ENCODE results near the gene THUMPD2.

THUMPD2 gene

DNA sequence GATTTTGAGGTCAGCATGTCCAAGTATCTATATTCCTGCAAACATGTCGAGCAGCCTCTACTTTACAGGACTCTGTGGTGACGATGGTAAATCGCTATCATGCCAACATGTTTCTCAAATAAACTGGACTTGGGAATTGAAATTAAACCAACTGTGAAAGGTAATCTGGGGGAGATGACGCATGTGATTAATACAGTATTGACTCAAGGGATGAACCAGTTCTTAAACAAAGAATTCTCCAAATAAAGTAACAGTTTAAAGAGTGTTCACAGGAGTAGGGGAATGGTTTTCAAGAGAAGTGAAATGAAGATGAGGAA lies 54.3 kb downstream of the THUMPD2 start:
- H3K27me3 ChIP-seq (ENCODE audit: insufficient read depth, low read length, poor library complexity, severe bottlenecking), result no peaks in the 10 kb centered on the region
- no peak overlapping the region for H3K4me3 ChIP-seq (ENCODE audit: low read length, poor library complexity, severe bottlenecking)

DNA sequence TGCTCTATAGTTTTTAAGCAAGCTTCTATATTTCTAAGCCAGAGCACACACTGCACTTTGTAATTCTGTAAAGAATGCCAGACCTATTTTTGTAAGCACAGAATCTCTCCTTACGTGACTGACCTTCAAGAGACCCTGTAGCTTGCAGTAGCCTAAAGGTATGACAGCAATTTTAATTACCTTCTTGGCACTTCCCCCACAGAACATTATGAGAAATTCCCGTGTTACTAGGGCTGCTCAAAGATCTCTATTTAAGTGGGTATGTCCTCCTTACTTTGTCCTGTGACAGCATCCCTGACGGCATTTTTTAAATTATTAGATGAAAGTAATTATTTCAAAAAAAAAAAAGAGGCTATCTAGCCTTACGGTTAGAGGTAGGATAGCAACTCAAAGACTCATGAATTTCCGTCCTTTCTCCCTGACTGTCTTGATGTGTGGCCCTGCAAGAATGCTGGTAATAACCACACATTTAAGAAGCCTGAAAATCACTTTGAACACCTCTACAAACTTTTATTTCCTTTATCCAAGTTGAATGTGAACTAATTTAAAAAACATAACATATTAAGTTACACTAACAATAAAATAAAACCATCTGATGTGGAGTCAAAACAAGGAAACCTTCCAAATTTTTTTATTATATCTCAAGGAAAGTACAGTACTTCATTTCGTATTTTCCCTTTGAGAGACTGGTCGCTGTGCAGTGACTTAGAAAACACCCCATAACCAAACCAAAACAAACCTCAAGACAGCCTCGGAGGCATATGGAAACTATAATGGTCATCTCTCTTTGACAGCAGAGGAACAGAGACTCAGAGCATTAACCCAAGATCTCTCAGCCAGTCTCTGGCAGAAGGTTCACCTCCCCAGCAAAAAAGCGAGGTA lies 54.9 kb downstream of the THUMPD2 start:
- peaks cover 7% of the 10 kb centered on the region for H3K4me1 ChIP-seq (ENCODE audit: insufficient read depth, low read length, poor library complexity, severe bottlenecking)
- no peak overlapping the region for H3K4me3 ChIP-seq (ENCODE audit: low read length, poor library complexity, severe bottlenecking)
- H3K9me3 ChIP-seq (ENCODE audit: insufficient read depth, low read depth, low read length), result no peaks in the 10 kb centered on the region
- no peak overlapping the region for H3K9ac ChIP-seq (ENCODE audit: low read depth, low read length, poor library complexity, severe bottlenecking)
- no peaks in the 10 kb centered on the region for H3K27me3 ChIP-seq (ENCODE audit: insufficient read depth, low read length, poor library complexity, severe bottlenecking)
- H3K9me2 ChIP-seq (replicated peaks; ENCODE audit: low read depth, low read length), result no peaks in the 10 kb centered on the region
- no peaks in the 10 kb centered on the region for H3K79me2 ChIP-seq (ENCODE audit: insufficient read depth, low read length)
- no peaks in the 10 kb centered on the region for H3F3A ChIP-seq (ENCODE audit: low read depth)
- no peaks in the 10 kb centered on the region for H4K20me1 ChIP-seq (ENCODE audit: insufficient read depth, low read length, poor library complexity, severe bottlenecking)
- TF ChIP-seq, protein P1, sequence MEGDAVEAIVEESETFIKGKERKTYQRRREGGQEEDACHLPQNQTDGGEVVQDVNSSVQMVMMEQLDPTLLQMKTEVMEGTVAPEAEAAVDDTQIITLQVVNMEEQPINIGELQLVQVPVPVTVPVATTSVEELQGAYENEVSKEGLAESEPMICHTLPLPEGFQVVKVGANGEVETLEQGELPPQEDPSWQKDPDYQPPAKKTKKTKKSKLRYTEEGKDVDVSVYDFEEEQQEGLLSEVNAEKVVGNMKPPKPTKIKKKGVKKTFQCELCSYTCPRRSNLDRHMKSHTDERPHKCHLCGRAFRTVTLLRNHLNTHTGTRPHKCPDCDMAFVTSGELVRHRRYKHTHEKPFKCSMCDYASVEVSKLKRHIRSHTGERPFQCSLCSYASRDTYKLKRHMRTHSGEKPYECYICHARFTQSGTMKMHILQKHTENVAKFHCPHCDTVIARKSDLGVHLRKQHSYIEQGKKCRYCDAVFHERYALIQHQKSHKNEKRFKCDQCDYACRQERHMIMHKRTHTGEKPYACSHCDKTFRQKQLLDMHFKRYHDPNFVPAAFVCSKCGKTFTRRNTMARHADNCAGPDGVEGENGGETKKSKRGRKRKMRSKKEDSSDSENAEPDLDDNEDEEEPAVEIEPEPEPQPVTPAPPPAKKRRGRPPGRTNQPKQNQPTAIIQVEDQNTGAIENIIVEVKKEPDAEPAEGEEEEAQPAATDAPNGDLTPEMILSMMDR (conservative IDR thresholded peaks at IDR 0.05; ENCODE audit: low read length), result no peak
- TF ChIP-seq EZH2phosphoT487 (IDR thresholded peaks at IDR 0.05; ENCODE audit: borderline replicate concordance), result no peak
- no peaks in the 10 kb centered on the region for H3K36me3 ChIP-seq (ENCODE audit: insufficient read depth, low read length)
- H2AFZ ChIP-seq (ENCODE audit: low read length), result no peak overlapping the region
- no peak overlapping the region for H3K4me2 ChIP-seq (ENCODE audit: low read depth, low read length, poor library complexity, severe bottlenecking)

More for the DNA sequence above, 54.3 kb downstream of the THUMPD2 start:
- TF ChIP-seq, protein P1 (conservative IDR thresholded peaks at IDR 0.05; ENCODE audit: low read length), result no peak
- TF ChIP-seq EZH2phosphoT487 (IDR thresholded peaks at IDR 0.05; ENCODE audit: borderline replicate concordance), result no peak
- H3K4me1 ChIP-seq (ENCODE audit: insufficient read depth, low read length, poor library complexity, severe bottlenecking), result peaks cover 7% of the 10 kb centered on the region
- no peaks in the 10 kb centered on the region for H3K9me2 ChIP-seq (replicated peaks; ENCODE audit: low read depth, low read length)
- H3K4me2 ChIP-seq (ENCODE audit: low read depth, low read length, poor library complexity, severe bottlenecking), result no peak overlapping the region
- H3K9ac ChIP-seq (ENCODE audit: low read depth, low read length, poor library complexity, severe bottlenecking), result no peak overlapping the region
- H2AFZ ChIP-seq (ENCODE audit: low read length), result no peak overlapping the region
- no peaks in the 10 kb centered on the region for H3K36me3 ChIP-seq (ENCODE audit: insufficient read depth, low read length)
- no peaks in the 10 kb centered on the region for H3K79me2 ChIP-seq (ENCODE audit: insufficient read depth, low read length)
- no peaks in the 10 kb centered on the region for H3F3A ChIP-seq (ENCODE audit: low read depth)
- no peaks in the 10 kb centered on the region for H4K20me1 ChIP-seq (ENCODE audit: insufficient read depth, low read length, poor library complexity, severe bottlenecking)
- no peaks in the 10 kb centered on the region for H3K9me3 ChIP-seq (ENCODE audit: insufficient read depth, low read depth, low read length)

DNA sequence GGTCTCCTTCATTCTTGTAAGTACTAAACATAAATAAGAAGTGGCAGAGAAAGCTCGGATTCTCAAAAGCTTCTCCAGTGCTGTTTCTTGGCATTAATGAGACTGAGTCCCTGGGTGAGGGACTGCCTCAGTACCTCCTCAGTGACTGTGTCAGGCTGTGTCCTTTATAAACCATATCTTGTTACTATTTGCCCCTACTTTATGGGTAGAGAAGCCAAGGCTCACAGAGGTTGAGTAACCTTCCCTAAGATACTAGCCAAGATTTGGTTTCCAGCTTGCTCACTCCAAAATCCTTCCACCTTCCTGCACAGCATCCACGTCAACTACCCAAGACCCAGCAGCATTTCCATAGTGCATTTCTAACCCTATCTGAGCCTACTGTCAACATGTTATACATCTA lies 55.6 kb downstream of the THUMPD2 start:
- no peaks in the 10 kb centered on the region for H3K9me2 ChIP-seq (replicated peaks; ENCODE audit: low read depth, low read length)
- no peak overlapping the region for H3K4me2 ChIP-seq (ENCODE audit: low read depth, low read length, poor library complexity, severe bottlenecking)
- no peaks in the 10 kb centered on the region for H3K36me3 ChIP-seq (ENCODE audit: insufficient read depth, low read length)
- H2AFZ ChIP-seq (ENCODE audit: low read length), result no peak overlapping the region
- no peak overlapping the region for H3K4me3 ChIP-seq (ENCODE audit: low read length, poor library complexity, severe bottlenecking)
- H3K27me3 ChIP-seq (ENCODE audit: insufficient read depth, low read length, poor library complexity, severe bottlenecking), result no peaks in the 10 kb centered on the region
- no peaks in the 10 kb centered on the region for H4K20me1 ChIP-seq (ENCODE audit: insufficient read depth, low read length, poor library complexity, severe bottlenecking)
- no peaks in the 10 kb centered on the region for H3K9me3 ChIP-seq (ENCODE audit: insufficient read depth, low read depth, low read length)
- H3K79me2 ChIP-seq (ENCODE audit: insufficient read depth, low read length), result no peaks in the 10 kb centered on the region
- H3K4me1 ChIP-seq (ENCODE audit: insufficient read depth, low read length, poor library complexity, severe bottlenecking), result peaks cover 4% of the 10 kb centered on the region
- H3K9ac ChIP-seq (ENCODE audit: low read depth, low read length, poor library complexity, severe bottlenecking), result no peak overlapping the region
- H3F3A ChIP-seq (ENCODE audit: low read depth), result no peaks in the 10 kb centered on the region
- TF ChIP-seq, protein P1 (conservative IDR thresholded peaks at IDR 0.05; ENCODE audit: low read length), result no peak
- TF ChIP-seq EZH2phosphoT487 (IDR thresholded peaks at IDR 0.05; ENCODE audit: borderline replicate concordance), result no peak
